ENCODE data around the gene COL23A1.

The COL23A1 gene

DNA sequence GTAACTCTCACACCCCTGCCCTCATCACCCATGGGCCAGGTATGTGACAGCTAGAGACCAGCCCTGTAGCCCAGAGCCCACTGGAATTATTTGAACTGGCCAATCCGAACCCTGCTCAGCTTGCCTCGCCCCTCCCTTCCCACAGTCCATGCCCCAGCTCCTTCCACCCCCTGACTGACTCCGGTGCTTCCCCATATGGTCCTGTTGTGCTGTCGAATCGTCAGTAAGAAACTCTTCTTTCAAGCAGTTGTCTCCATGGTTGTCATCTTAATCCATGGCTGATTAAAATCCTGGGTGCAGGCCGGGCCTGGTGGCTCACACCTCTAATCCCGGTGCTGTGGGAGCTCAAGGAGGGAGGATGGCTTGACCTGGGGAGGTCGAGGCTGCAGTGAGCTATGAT, 118.5 kb downstream of the COL23A1 start:
- DNase-seq = no peak

- no peak for DNase-seq
Measured at GRCh38 chr5:178470760-178471025, 119.5 kb downstream of the COL23A1 start.

GRCh38 chr5:178469975-178470759, 120.0 kb downstream of the COL23A1 start:
- DNase-seq = no peak

DNA sequence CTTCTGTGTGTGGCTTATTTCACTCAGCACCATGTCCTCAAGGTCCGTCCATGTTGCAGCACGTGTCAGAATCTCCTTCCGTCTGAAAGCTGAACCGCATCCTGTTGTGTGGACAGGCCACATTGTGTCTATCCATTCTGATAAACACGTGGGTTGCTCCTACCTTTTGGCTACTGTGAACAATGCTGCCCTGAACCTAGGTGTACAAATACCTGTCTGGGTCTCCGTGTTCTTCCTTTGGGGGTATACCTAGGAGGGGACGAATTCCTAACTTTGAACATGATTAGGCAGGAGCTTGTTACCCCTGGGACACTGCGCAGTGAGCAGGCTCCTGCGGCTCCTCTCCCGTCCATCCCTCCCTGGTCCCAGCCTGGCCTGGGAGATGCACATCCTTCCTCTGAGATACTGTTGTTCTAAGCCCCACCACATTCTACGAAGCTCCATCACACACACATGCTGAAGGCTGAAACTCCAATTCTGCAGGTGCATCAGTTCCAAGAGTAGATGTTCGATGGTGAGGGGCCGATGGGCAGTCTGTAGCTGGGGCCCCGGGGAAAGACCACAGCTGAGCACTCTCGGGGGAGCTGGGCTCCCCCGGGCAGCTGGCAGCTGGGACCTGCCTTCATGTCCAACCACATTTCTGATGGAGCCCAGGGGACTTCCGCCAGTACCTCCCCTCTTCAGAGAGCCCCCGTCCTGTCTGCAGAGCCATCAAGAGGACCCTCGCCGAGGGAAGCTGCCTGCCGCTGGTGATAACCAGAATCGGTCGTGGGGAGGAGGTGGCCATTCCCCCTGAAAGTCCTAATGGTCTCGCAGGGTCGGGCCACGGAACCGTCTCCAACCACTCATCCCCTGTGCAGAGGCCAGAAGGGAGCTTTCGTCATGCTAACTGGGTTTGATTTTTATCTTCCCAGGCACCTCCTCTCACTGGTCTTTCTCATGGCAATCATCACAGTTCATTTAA, 120.9 kb downstream of the COL23A1 start:
- no peak for DNase-seq

GRCh38 chr5:178468196-178468685, 122.0 kb downstream of the COL23A1 start:
- no peak for DNase-seq

DNA sequence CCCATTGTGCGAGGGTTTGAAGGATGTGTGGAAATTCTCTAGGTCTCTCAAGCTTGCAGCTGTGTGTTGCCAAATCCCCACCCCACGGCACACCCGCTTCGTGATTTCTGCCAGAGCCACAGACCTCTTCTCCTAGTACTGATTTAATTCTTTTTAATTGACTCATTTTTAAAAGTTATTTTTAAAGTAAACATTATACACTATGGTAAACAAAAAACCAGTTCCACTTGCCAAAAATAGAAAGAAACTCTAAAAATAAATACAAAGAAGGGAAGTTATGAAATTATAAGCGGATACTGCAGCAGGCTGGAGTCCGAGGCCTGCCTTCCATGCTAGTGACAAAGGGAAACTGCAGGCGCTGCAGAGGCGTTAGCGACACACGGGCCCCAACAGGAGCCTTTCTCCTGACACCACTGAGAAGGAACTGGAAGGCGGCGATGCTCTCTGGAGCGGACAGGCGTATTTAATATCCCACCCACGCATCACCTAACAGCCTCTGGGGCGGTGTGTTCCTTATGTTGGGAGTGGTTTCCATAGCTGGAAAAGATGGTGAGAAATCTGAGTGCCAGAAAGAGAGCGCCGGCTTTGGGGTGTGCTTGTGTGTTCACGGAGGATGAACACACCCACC, 122.5 kb downstream of the COL23A1 start:
- no peak for DNase-seq

- no peak for DNase-seq
Measured at GRCh38 chr5:178467205-178467567, 123.0 kb downstream of the COL23A1 start.

DNA sequence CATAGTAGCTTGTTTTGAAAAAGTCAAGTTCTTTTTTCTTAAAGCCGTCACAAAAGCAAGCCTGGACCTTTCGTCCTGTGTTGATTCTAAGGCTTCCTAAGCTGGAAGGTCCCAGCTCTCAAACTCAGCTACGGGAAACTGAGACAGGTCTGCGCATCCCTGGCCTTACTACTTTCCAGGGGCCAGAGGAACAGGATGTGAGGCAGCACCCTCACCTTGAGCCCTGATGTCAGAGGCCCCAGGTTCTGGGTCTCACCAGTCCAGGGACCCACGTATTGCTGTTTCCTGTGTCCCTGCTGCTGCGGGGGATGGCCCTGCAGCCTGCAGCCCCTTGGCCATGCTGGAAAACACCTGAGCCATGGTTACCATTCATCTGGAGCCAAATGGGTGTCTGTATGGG, 123.9 kb downstream of the COL23A1 start:
- no peak for DNase-seq

DNA sequence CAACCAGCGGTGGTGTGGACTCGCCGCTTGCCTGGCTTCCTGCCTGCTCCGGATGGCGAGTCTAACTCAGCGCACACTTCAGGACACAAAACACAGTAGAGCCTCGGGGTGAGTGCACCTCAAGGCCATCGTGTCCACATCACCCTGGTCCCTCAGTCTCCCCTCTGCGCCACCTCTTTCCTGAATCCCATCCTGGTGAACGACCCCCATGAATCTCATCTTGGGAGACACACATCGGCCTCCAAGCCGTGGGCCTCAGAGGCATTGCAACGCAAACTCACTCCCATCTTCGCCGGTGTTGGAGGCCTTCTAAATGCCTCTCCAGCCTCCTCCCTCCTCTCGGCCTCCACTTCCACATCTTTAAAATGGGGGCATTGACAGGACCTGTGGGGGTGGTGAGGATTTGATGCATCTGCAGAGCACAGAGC, 124.3 kb downstream of the COL23A1 start:
- DNase-seq = no peak

- DNase-seq = no peak
Measured at GRCh38 chr5:178465228-178465860, 124.8 kb downstream of the COL23A1 start.

DNA sequence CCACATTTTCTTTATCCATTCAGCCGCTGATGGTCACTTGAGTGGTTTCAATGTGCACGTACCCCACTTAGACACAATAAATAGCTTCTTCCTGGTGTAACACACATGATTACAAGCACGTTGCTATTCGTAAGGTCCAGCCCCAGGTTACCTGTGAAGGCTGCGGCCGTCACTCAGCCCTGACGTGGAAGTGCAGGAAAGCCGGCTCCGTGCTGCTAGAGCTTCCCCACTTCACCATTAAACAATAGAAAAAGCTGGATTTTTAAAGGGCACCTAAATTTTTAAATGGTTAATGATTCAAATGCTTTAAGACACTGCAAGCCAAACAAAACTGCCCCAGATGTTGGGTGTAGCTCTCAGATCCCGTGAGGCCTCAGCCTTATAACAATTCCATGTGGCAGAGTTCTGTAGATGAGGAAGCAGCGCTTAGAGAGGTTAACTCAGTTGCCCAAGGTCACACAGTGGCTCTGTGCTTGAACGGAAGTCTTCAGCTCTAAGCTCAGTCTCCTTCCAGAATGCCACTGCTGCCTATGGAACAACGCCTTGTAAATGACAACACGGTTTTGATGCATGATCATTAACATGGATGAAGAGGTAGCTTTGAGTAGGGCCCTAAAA, 125.7 kb downstream of the COL23A1 start:
- DNase-seq = no peak

DNA sequence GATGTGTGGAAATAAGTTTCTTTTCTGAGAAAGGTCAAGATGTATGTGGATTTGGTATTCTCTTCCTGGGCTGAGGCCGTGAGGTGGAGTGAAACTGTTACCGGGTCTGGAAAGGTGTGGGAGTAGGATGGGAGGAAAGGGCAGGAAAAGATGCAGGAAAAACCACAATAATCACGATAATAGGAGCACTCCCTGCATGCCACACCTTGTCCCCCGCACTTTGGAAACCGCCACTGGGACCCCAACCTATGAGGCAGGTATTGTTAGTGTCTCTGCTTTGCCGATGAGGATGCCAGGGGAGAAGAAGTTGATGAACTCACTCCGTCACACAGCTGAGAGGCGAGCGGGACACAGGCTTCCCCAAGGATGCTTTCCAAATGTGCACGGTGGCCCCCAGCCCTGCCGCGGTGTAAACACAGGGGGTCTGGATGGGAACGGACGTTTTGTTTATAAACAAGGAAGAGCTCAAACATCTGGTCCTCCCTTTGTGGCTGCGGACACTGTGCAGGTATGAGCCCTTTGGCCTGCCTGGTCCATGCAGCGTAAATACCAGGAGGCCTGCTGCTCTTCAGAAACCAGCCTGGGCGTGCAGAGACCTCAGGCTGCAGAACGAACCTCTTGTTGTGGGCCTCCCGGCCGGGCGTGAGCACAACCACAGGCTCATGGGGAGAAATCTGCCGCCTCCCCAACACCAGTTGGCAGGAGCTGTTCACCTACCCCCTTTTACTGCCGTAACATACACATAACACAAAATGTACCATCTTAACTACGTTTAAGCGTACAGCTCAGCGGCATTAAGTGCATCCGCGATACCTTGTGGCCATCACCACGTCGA, 126.7 kb downstream of the COL23A1 start:
- no peak for DNase-seq

- no peak for DNase-seq
Measured at GRCh38 chr5:178462816-178463215, 127.4 kb downstream of the COL23A1 start.

- no peak for DNase-seq
Measured at GRCh38 chr5:178462076-178462475, 128.1 kb downstream of the COL23A1 start.

GRCh38 chr5:178461004-178461730, 129.0 kb downstream of the COL23A1 start:
- peak; percentile 55 for DNase-seq

DNA sequence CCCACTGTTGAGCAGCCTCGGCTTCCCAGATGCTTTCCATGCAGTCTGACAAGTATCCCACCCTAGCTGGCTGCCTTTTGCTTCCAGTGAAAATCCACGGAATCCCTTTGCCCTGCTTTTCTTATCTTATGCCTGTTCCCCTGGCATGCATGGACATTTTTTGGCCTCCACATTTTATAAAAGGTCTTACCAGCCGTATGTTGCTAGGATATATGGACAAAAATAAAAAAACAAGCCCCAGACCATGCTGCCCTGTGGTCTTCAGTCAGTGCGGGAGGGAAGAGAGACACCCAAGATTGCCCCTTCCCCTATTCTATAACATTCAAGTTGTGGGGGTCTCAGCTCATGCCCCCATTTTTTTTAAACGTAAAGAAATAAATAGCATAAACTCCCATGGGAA, 129.6 kb downstream of the COL23A1 start:
- no peak for DNase-seq

GRCh38 chr5:178460174-178460573, 130.0 kb downstream of the COL23A1 start:
- no peak for DNase-seq

DNA sequence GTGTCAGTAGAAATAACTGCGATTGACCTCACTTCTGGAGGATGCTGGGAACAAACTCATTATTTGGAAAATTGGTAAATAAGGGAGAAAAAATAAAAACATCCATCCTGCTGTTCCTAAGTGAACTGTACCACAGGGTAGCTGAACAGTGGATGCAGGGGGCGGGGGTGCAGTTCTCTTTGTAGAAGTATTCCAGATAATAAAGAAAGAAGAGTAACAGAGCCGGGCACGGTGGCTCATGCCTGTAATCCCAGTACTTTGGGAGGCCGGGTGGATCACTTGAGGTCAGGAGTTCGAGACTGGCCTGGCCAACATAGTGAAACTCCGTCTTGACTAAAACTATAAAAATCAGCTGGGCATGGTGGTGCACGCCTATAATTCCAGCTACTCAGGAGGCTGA, 132.1 kb downstream of the COL23A1 start:
- DNase-seq = no peak

DNA sequence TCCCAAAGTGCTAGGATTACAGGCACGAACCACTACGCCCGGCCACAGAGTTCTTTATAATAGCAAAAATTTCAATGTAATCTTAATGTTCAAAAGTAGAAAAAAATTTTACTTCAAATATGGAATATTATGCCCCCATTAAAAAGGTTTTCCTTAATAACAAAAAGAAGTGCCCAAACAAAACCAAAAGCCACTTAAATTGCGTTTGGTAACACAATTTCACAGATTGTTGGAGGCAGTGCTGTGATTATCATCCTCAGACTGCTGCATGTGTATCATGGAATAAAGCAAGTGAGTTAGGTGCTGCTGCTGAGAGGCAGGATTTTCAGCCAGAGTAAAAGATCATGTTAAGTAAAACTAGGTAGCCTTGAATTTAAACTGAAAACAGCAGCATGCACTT, 132.7 kb downstream of the COL23A1 start:
- DNase-seq = no peak

- no peak for DNase-seq
Measured at GRCh38 chr5:178455480-178455835, 134.7 kb downstream of the COL23A1 start.

Measured in activated CD4-positive, alpha-beta T cell treated with anti-CD3 and anti-CD28 coated beads, Interleukin-10, Interleukin-2, amounts not matched to agents 100 ng/mL and 50 ng/mL, durations not matched to agents 16 hours and 8 hours (primary cell).